CD4-positive, CD25-positive, alpha-beta regulatory T cell (primary cell): Measurements from ENCODE around the gene ASPDH. TPM values are rescaled to one million over a fixed set of nuclear protein-coding genes. Genes with fewer than 3 reads are reported as not detected.

Experiments
- ATAC-seq, 2 donors: fragments of 150-1000 bp; cut with Tn5 transposase; one replicate each; pipeline ENCODE4 v1.10.0; 2021; ENCODE audit warnings: low read depth in 2 of 2, moderate number of reproducible peaks in 2 of 2, moderate library complexity in 1 of 2
- DNase-seq, 3 donors: peaks; one replicate each; pipeline versions ENCODE4 v3.0.0 to v3.0.0-alpha.2; 2012 to 2022; ENCODE audit warnings: mixed read lengths in 1 of 3
- H3K27ac ChIP-seq: one replicate; pipeline ENCODE4 v1.7.0; 2013; ENCODE audit warnings: mild to moderate bottlenecking, low read length; ENCODE audit not compliant: insufficient read depth, poor library complexity, severe bottlenecking
- H3K27me3 ChIP-seq: one replicate; pipeline ENCODE4 v1.7.0; 2013; ENCODE audit warnings: low read length; ENCODE audit not compliant: control insufficient read depth, insufficient read depth
- H3K36me3 ChIP-seq: one replicate; pipeline ENCODE4 v1.7.0; 2013; ENCODE audit warnings: mild to moderate bottlenecking, low read length, moderate library complexity; ENCODE audit not compliant: control insufficient read depth, insufficient read depth
- H3K4me1 ChIP-seq: 2 replicates; pipeline ENCODE4 v1.7.0; 2013; ENCODE audit warnings: mild to moderate bottlenecking, low read length; ENCODE audit not compliant: insufficient read depth, control insufficient read depth, poor library complexity, severe bottlenecking
- H3K4me3 ChIP-seq: one replicate; pipeline ENCODE4 v1.7.0; 2013; ENCODE audit warnings: low read depth, mild to moderate bottlenecking, low read length, moderate library complexity
- H3K9me3 ChIP-seq, 2 experiments: 1 replicate in 1 of 2; 2 replicates in 1 of 2; pipeline ENCODE4 v1.7.0; 2013; ENCODE audit warnings: low read length in 2 of 2, mild to moderate bottlenecking in 1 of 2, moderate library complexity in 1 of 2; ENCODE audit not compliant: control insufficient read depth in 2 of 2
- H3K27ac Mint-ChIP-seq, 3 donors: one replicate each; pipeline ENCODE4 v1.8.0; 2020 to 2022; ENCODE audit warnings: mild to moderate bottlenecking in 3 of 3, mixed read lengths in 3 of 3, moderate library complexity in 2 of 3
- H3K27me3 Mint-ChIP-seq: one replicate; pipeline ENCODE4 v1.8.0; 2022; ENCODE audit warnings: mild to moderate bottlenecking, mixed read lengths
- H3K36me3 Mint-ChIP-seq: one replicate; pipeline ENCODE4 v1.8.0; 2020; ENCODE audit warnings: mixed read lengths
- H3K4me1 Mint-ChIP-seq, 4 donors: one replicate each; pipeline ENCODE4 v1.8.0; 2020 to 2022; ENCODE audit warnings: mixed read lengths in 4 of 4, mild to moderate bottlenecking in 1 of 4
- H3K4me3 Mint-ChIP-seq, 4 donors: one replicate each; pipeline ENCODE4 v1.8.0; 2020 to 2022; ENCODE audit warnings: mild to moderate bottlenecking in 4 of 4, mixed read lengths in 4 of 4, moderate library complexity in 3 of 4
- H3K9me3 Mint-ChIP-seq, 7 donors: one replicate each; pipeline ENCODE4 v1.8.0; 2020 to 2022; ENCODE audit warnings: mixed read lengths in 7 of 7, mild to moderate bottlenecking in 3 of 7, moderate library complexity in 2 of 7
- polyA plus RNA-seq, 4 donors: library from polyadenylated mRNA; unstranded; fragments of 300-500 nt; fragmentation: Illumina TruSeq; gene quantifications; one replicate each; pipeline ENCODE4 v1.2.3, GENCODE V29; 2021
- total RNA-seq: library from RNA; stranded (reverse); gene quantifications from one replicate; pipeline ENCODE4 v1.2.3, GENCODE V29; 2022

The ASPDH gene
- not detected for total RNA-seq
- polyA plus RNA-seq, result not detected

- Histone ChIP-seq H3K4me1 (peaks cover 16% of the 10 kb centered on the region), H3K27me3 (no peaks in the 10 kb centered on the region), H3K4me3 (no peak within 1 kb of the TSS), H3K27ac (no peak within 1 kb of the TSS), H3K36me3 (no peaks in the 10 kb centered on the region), H3K9me3 (no peaks in the 10 kb centered on the region)
- Mint-ChIP-seq H3K36me3 (no peaks in the 10 kb centered on the region), H3K4me1 (peaks cover 0 to 25% (median 8%) of the 10 kb centered on the region in 4 donors), H3K27ac (peak within 1 kb of the TSS in 2 of 3 donors; percentile 64 to 80), H3K4me3 (peak within 1 kb of the TSS in 3 of 4 donors; percentile 41 to 68 (median 43)), H3K9me3 (peaks cover 0 to 2% (median 0%) of the 10 kb centered on the region in 7 donors), H3K27me3 (peaks cover 14% of the 10 kb centered on the region)
- DNase-seq (no peak), ATAC-seq (no peak)
Observed at GRCh38 chr19:50513746-50514345, at the start of gene ASPDH. Gene ASPDH, minus strand, starts transcription at chr19:50513913. Its CDS starts 90 bp downstream, at chr19:50513823.

GRCh38 chr19:50562996-50563395 is 49.3 kb upstream of the ASPDH start:
- peaks cover 49% of the 10 kb centered on the region for H3K27me3 Mint-ChIP-seq
- H3K27ac Mint-ChIP-seq, result no peak overlapping the region
- no peaks in the 10 kb centered on the region for H3K9me3 ChIP-seq
- H3K36me3 Mint-ChIP-seq, result no peaks in the 10 kb centered on the region
- H3K27ac ChIP-seq, result no peak overlapping the region
- H3K4me3 Mint-ChIP-seq, result no peak overlapping the region
- no peak overlapping the region for H3K4me3 ChIP-seq
- peaks cover 17% of the 10 kb centered on the region for H3K4me1 ChIP-seq
- peaks cover 0 to under 1% (median 0%) of the 10 kb centered on the region in 7 donors for H3K9me3 Mint-ChIP-seq
- H3K4me1 Mint-ChIP-seq, result peaks cover 0 to 17% (median 0%) of the 10 kb centered on the region in 4 donors
- no peak for DNase-seq
- no peaks in the 10 kb centered on the region for H3K36me3 ChIP-seq
- H3K27me3 ChIP-seq, result no peaks in the 10 kb centered on the region
- no peak for ATAC-seq

- H3K36me3 Mint-ChIP-seq, result no peaks in the 10 kb centered on the region
- ATAC-seq, result no peak
- H3K9me3 ChIP-seq, result no peaks in the 10 kb centered on the region
- H3K36me3 ChIP-seq, result no peaks in the 10 kb centered on the region
- H3K4me3 Mint-ChIP-seq, result no peak overlapping the region
- H3K9me3 Mint-ChIP-seq, result peaks cover 0 to 1% (median 0%) of the 10 kb centered on the region in 7 donors
- peaks cover 51% of the 10 kb centered on the region for H3K27me3 Mint-ChIP-seq
- H3K27ac Mint-ChIP-seq, result no peak overlapping the region
- peaks cover 0 to 17% (median 0%) of the 10 kb centered on the region in 4 donors for H3K4me1 Mint-ChIP-seq
- H3K27me3 ChIP-seq, result no peaks in the 10 kb centered on the region
- H3K4me3 ChIP-seq, result no peak overlapping the region
- peaks cover 15% of the 10 kb centered on the region for H3K4me1 ChIP-seq
- no peak for DNase-seq
- no peak overlapping the region for H3K27ac ChIP-seq
Observed at GRCh38 chr19:50562329-50562728, 48.6 kb upstream of the ASPDH start.

- DNase-seq, result no peak
- H3K27me3 Mint-ChIP-seq, result peaks cover 57% of the 10 kb centered on the region
- peaks cover 12% of the 10 kb centered on the region for H3K4me1 ChIP-seq
- H3K9me3 Mint-ChIP-seq, result peaks cover 0 to 1% (median 0%) of the 10 kb centered on the region in 7 donors
- no peak for ATAC-seq
- H3K4me1 Mint-ChIP-seq, result peaks cover 0 to 19% (median 7%) of the 10 kb centered on the region in 4 donors
- no peak overlapping the region for H3K27ac ChIP-seq
- no peaks in the 10 kb centered on the region for H3K27me3 ChIP-seq
- H3K36me3 ChIP-seq, result no peaks in the 10 kb centered on the region
- H3K4me3 Mint-ChIP-seq, result no peak overlapping the region
- H3K4me3 ChIP-seq, result no peak overlapping the region
- H3K36me3 Mint-ChIP-seq, result no peaks in the 10 kb centered on the region
- H3K27ac Mint-ChIP-seq, result no peak overlapping the region
- no peaks in the 10 kb centered on the region for H3K9me3 ChIP-seq
Observed at GRCh38 chr19:50559636-50560035, 45.9 kb upstream of the ASPDH start.

- no peaks in the 10 kb centered on the region for H3K36me3 Mint-ChIP-seq
- peaks cover 0 to 15% (median 8%) of the 10 kb centered on the region in 4 donors for H3K4me1 Mint-ChIP-seq
- H3K27ac Mint-ChIP-seq, result no peak overlapping the region
- Histone ChIP-seq H3K4me1 (peaks cover 12% of the 10 kb centered on the region), H3K27me3 (no peaks in the 10 kb centered on the region), H3K4me3 (no peak overlapping the region), H3K9me3 (no peaks in the 10 kb centered on the region), H3K36me3 (no peaks in the 10 kb centered on the region), H3K27ac (no peak overlapping the region)
- H3K9me3 Mint-ChIP-seq, result peaks cover 0 to 1% (median 0%) of the 10 kb centered on the region in 7 donors
- ATAC-seq (no peak), DNase-seq (no peak)
- H3K4me3 Mint-ChIP-seq, result no peak overlapping the region
- peaks cover 48% of the 10 kb centered on the region for H3K27me3 Mint-ChIP-seq
Observed at GRCh38 chr19:50558449-50558848, 44.7 kb upstream of the ASPDH start.

- H3K36me3 Mint-ChIP-seq, result no peaks in the 10 kb centered on the region
- H3K27ac Mint-ChIP-seq, result no peak overlapping the region
- H3K27ac ChIP-seq, result no peak overlapping the region
- H3K27me3 Mint-ChIP-seq, result peaks cover 49% of the 10 kb centered on the region
- H3K9me3 Mint-ChIP-seq, result peaks cover 0 to 1% (median 0%) of the 10 kb centered on the region in 7 donors
- ATAC-seq, result no peak
- H3K27me3 ChIP-seq, result no peaks in the 10 kb centered on the region
- DNase-seq, result no peak
- H3K4me1 Mint-ChIP-seq, result peaks cover 0 to 17% (median 10%) of the 10 kb centered on the region in 4 donors
- no peaks in the 10 kb centered on the region for H3K9me3 ChIP-seq
- no peaks in the 10 kb centered on the region for H3K36me3 ChIP-seq
- no peak overlapping the region for H3K4me3 Mint-ChIP-seq
- peaks cover 12% of the 10 kb centered on the region for H3K4me1 ChIP-seq
- H3K4me3 ChIP-seq, result no peak overlapping the region
Observed at GRCh38 chr19:50558039-50558438, 44.3 kb upstream of the ASPDH start.

GRCh38 chr19:50557009-50557613 is 43.4 kb upstream of the ASPDH start:
- Histone ChIP-seq H3K4me1 (peaks cover 12% of the 10 kb centered on the region), H3K27ac (no peak overlapping the region), H3K4me3 (no peak overlapping the region), H3K9me3 (no peaks in the 10 kb centered on the region), H3K36me3 (no peaks in the 10 kb centered on the region), H3K27me3 (no peaks in the 10 kb centered on the region)
- peaks cover 44% of the 10 kb centered on the region for H3K27me3 Mint-ChIP-seq
- H3K27ac Mint-ChIP-seq, result no peak overlapping the region
- H3K36me3 Mint-ChIP-seq, result no peaks in the 10 kb centered on the region
- ATAC-seq, result no peak
- no peak for DNase-seq
- H3K4me1 Mint-ChIP-seq, result peaks cover 0 to 17% (median 11%) of the 10 kb centered on the region in 4 donors
- H3K9me3 Mint-ChIP-seq, result peaks cover 0 to 3% (median 0%) of the 10 kb centered on the region in 7 donors
- peak overlapping the region in 3 of 4 donors; percentile 7 to 89 (median 8) for H3K4me3 Mint-ChIP-seq
